Heart left ventricle (tissue), 13 donors: Measurements from ENCODE around the gene SUPT4H1.

Source experiments
- POLR2A ChIP-seq, 2 donors: fragments of 450-650 bp; IDR thresholded peaks; one replicate each; pipeline ENCODE4 v1.6.1; 2017; ENCODE audit warnings: antibody characterized with exemption in 2 of 2, mild to moderate bottlenecking in 2 of 2, moderate library complexity in 2 of 2
- TF ChIP-seq, protein P1 (sequence below), 12 donors: fragments of 200-600 bp; sonication (generic) in 4 of 12; IDR thresholded peaks; one replicate each; pipeline versions ENCODE4 v1.5.0 to v1.8.0; 2018 to 2022; ENCODE audit warnings: antibody characterized with exemption in 12 of 12, mild to moderate bottlenecking in 5 of 12
- donor health status: ischemic (EF 13 %, LVEDD 7.1; RV severe dilation, severe dysfunction).
- donor health status: DM: no; HTN: yes; CAD: no.
- donor health status: DM: no; HTN: no; CAD: no.
- donor health status: ischemic (EF 25% LVEDD 6.9; RV normal size, moderate dysfunction).
- donor health status: ischemic (EF 25% LVEDD 5.7; RV mildly dilated, moderate dysfunction).
- donor health status: ischemic (EF 35%, LVEDD 5.7; RV mildly dilated, moderate dysfunction).
- donor health status: nonischemic (EF 11% LVEDD 7.7; RV severe dilation, severe dysfunction).
- donor health status: DM: yes; HTN: yes; CAD: no.
- donor health status: PGD.
- donor health status: ischemic (EF 29% LVEDD 5.4; RV normal size, mild dysfunction).
- donor health status: nonischemic (EF 23%, LVEDD 6.1; RV moderate dilation, normal function).

DNA sequence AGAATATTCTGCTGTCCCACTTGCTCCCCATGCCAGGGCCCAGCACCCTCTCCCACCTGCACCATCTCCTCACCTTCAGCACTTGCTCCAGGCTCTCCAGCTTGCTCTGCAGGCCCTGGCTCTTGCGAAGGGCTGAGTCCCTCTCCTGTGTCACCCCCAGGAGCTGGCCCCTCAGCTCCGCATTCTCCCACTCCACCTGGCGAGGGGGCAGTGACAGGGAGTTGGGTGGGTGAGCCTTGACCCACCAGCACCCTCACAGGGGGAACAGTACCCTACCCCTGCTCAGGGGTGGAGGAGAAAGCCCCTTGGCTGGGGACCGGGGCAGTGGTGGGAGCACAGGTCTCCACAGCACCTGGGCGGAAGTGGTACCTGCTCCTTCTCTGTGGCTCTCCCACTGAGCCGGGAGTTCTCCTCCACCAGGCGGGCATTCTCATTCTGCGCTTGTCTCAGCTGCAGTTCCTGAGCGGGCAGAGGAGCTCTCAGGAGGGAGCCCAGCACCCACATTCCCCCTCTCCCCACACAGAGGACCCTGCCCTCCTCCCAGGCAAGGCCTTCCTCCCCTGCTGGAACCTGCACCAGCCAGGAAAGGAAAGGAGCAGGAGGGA, 29.3 kb downstream of the SUPT4H1 start:
- TF ChIP-seq, protein P1, sequence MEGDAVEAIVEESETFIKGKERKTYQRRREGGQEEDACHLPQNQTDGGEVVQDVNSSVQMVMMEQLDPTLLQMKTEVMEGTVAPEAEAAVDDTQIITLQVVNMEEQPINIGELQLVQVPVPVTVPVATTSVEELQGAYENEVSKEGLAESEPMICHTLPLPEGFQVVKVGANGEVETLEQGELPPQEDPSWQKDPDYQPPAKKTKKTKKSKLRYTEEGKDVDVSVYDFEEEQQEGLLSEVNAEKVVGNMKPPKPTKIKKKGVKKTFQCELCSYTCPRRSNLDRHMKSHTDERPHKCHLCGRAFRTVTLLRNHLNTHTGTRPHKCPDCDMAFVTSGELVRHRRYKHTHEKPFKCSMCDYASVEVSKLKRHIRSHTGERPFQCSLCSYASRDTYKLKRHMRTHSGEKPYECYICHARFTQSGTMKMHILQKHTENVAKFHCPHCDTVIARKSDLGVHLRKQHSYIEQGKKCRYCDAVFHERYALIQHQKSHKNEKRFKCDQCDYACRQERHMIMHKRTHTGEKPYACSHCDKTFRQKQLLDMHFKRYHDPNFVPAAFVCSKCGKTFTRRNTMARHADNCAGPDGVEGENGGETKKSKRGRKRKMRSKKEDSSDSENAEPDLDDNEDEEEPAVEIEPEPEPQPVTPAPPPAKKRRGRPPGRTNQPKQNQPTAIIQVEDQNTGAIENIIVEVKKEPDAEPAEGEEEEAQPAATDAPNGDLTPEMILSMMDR (IDR thresholded peaks at IDR 0.05) = no peak
- TF ChIP-seq POLR2A (IDR thresholded peaks at IDR 0.05) = no peak
